SK-N-SH (cell line): Measurements from ENCODE around the gene TSC22D2.

Experiments used
- FOSL2 ChIP-seq: IDR thresholded peaks from 2 replicates; pipeline ENCODE4 v1.4.0; 2012; ENCODE audit warnings: low read depth, mild to moderate bottlenecking, moderate library complexity, borderline replicate concordance
- FOXM1 ChIP-seq: IDR thresholded peaks from 2 replicates; pipeline ENCODE4 v1.4.0; 2012; ENCODE audit warnings: low read depth, mild to moderate bottlenecking
- MEF2A ChIP-seq: IDR thresholded peaks from 2 replicates; pipeline ENCODE4 v1.4.0; 2012; ENCODE audit warnings: low read depth, borderline replicate concordance
- NRF1 ChIP-seq: IDR thresholded peaks from 2 replicates; pipeline ENCODE4 v1.6.1; 2012; ENCODE audit warnings: low read depth, mild to moderate bottlenecking, low read length
- POLR2AphosphoS5 ChIP-seq: IDR thresholded peaks from 2 replicates; pipeline ENCODE4 v1.6.1; 2012; ENCODE audit warnings: low read depth, low read length
- RCOR1 ChIP-seq: fragments of 150-350 bp; IDR thresholded peaks from 2 replicates; pipeline ENCODE4 v1.6.1; 2017; ENCODE audit warnings: antibody characterized with exemption, low read length
- SIN3A ChIP-seq: IDR thresholded peaks from 2 replicates; pipeline ENCODE4 v1.6.1; 2012; ENCODE audit warnings: low read depth, mild to moderate bottlenecking, low read length, moderate library complexity, borderline replicate concordance
- TF ChIP-seq, protein P1 (sequence below): fragments of 200-600 bp; sonication (generic); IDR thresholded peaks from 2 replicates; pipeline ENCODE4 v1.6.1; 2017; ENCODE audit warnings: antibody characterized with exemption, mild to moderate bottlenecking, moderate library complexity
- TF ChIP-seq, protein P2 (sequence below): IDR thresholded peaks from 2 replicates; pipeline ENCODE4 v1.4.0; 2012; ENCODE audit warnings: low read depth, borderline replicate concordance

DNA sequence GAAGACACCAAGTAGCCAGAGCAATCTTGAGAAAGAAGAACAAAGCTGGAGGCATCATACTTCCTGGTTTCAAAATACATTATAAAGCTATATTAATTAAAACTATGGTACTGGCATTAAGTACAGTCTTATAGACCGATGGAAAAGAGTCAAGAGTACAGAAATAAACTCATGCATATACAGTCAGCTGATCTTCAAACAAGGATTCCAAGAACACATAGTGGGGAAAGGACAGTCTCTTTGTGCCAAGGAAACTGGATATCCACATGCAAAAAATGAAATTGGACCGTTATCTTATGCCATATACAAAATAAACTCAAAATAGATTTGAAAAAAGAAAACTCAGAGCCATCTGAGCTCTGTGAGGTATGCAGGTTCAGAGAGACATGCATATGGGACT is 80.8 kb downstream of the TSC22D2 start:
- TF ChIP-seq FOSL2: no peak
- no peak for TF ChIP-seq NRF1
- TF ChIP-seq POLR2AphosphoS5: no peak
- no peak for TF ChIP-seq RCOR1
- no peak for TF ChIP-seq SIN3A
- TF ChIP-seq, protein P1, sequence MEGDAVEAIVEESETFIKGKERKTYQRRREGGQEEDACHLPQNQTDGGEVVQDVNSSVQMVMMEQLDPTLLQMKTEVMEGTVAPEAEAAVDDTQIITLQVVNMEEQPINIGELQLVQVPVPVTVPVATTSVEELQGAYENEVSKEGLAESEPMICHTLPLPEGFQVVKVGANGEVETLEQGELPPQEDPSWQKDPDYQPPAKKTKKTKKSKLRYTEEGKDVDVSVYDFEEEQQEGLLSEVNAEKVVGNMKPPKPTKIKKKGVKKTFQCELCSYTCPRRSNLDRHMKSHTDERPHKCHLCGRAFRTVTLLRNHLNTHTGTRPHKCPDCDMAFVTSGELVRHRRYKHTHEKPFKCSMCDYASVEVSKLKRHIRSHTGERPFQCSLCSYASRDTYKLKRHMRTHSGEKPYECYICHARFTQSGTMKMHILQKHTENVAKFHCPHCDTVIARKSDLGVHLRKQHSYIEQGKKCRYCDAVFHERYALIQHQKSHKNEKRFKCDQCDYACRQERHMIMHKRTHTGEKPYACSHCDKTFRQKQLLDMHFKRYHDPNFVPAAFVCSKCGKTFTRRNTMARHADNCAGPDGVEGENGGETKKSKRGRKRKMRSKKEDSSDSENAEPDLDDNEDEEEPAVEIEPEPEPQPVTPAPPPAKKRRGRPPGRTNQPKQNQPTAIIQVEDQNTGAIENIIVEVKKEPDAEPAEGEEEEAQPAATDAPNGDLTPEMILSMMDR: no peak
- TF ChIP-seq MEF2A: no peak
- no peak for TF ChIP-seq FOXM1
- TF ChIP-seq, protein P2, sequence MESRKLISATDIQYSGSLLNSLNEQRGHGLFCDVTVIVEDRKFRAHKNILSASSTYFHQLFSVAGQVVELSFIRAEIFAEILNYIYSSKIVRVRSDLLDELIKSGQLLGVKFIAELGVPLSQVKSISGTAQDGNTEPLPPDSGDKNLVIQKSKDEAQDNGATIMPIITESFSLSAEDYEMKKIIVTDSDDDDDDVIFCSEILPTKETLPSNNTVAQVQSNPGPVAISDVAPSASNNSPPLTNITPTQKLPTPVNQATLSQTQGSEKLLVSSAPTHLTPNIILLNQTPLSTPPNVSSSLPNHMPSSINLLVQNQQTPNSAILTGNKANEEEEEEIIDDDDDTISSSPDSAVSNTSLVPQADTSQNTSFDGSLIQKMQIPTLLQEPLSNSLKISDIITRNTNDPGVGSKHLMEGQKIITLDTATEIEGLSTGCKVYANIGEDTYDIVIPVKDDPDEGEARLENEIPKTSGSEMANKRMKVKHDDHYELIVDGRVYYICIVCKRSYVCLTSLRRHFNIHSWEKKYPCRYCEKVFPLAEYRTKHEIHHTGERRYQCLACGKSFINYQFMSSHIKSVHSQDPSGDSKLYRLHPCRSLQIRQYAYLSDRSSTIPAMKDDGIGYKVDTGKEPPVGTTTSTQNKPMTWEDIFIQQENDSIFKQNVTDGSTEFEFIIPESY: no peak
